Activated T-cell treated with anti-CD3 and anti-CD28 coated beads, Interleukin-2, amount 50 U/mL, for 4 hours (primary cell): ENCODE results near the gene ZMYND15. TPM values are rescaled to one million over a fixed set of nuclear protein-coding genes. Genes with fewer than 3 reads are reported as not detected.

ENCODE experiments used
- ATAC-seq, 2 donors: fragments of 200-7000 bp; cut with Tn5 transposase; one replicate each; pipeline ENCODE4 v1.10.0; 2021
- DNase-seq: peaks from one replicate; pipeline ENCODE4 v3.0.0-alpha.2; 2020
- H3K27me3 Mint-ChIP-seq: one replicate; pipeline ENCODE4 v1.8.0; 2021; ENCODE audit warnings: low read depth, mixed read lengths
- H3K36me3 Mint-ChIP-seq: one replicate; pipeline ENCODE4 v1.8.0; 2022; ENCODE audit warnings: mixed read lengths; ENCODE audit not compliant: insufficient read depth
- H3K4me1 Mint-ChIP-seq: one replicate; pipeline ENCODE4 v1.8.0; 2021; ENCODE audit warnings: low read depth, mixed read lengths
- H3K4me3 Mint-ChIP-seq: one replicate; pipeline ENCODE4 v1.8.0; 2021; ENCODE audit warnings: mild to moderate bottlenecking, moderate library complexity, mixed read lengths
- H3K9me3 Mint-ChIP-seq: one replicate; pipeline ENCODE4 v1.8.0; 2021; ENCODE audit warnings: mixed read lengths
- total RNA-seq, 3 donors: library from RNA; stranded (reverse); gene quantifications; one replicate each; pipeline ENCODE4 v1.2.1, GENCODE V29; 2021

The ZMYND15 gene
- total RNA-seq, 3 donors from 2014 or later: 0.13 TPM; not detected in 2

DNA sequence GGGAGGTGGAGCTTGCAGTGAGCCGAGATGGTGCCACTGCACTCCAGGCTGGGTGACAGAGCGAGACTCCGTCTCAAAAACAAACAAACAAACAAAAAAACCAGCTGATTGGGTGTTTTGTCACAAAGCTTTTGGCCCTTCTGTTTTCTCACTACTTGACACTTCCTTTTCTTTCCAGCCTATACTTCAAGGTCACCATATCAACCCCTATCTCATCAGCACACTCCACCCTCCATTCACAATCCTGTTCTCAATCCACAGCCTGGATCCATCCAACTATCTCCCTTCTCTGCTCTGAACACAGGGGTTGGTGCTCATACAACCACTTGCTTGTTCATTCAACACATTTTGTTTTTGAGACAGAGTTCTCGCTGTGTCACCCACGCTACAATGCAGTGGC is 15.0 kb upstream of the ZMYND15 start:
- H3K27me3 Mint-ChIP-seq: no peaks in the 10 kb centered on the region
- peaks cover 6% of the 10 kb centered on the region for H3K36me3 Mint-ChIP-seq
- H3K4me1 Mint-ChIP-seq: peaks cover 10% of the 10 kb centered on the region
- H3K4me3 Mint-ChIP-seq: no peak overlapping the region
- no peaks in the 10 kb centered on the region for H3K9me3 Mint-ChIP-seq
- no peak for DNase-seq
- no peak for ATAC-seq

DNA sequence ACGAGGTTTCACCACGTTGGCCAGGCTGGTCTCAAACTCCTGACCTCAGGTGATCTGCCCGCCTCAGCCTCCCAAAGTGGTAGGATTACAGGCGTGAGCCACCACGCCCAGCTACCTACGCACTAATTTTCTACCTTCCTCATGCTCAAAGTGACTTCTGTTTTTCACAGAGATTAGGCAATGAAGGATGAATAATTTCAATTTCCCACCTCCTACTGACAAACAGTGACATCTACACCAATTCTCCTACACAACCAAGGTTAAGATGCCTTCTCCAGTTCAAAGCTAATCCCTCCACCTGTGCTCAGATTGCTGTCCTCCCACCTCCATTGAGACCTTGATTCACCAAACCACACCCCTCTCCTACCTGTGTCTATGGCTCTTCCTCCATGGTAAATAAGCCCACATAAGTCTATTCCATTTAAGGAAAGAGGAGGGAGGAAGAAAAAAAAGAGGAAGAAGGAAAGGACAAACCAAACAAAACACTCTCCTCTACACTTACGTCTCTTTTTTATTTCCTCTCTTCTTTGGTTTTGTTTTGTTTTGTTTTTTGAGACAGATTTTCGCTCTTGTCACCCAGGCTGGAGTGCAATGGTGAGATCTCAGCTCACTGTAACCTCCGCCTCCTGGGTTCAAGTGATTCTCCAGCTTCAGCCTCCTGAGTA is 13.9 kb upstream of the ZMYND15 start:
- peaks cover 15% of the 10 kb centered on the region for H3K4me1 Mint-ChIP-seq
- no peaks in the 10 kb centered on the region for H3K9me3 Mint-ChIP-seq
- DNase-seq (no peak), ATAC-seq (no peak)
- no peaks in the 10 kb centered on the region for H3K27me3 Mint-ChIP-seq
- H3K36me3 Mint-ChIP-seq: peaks cover 2% of the 10 kb centered on the region
- no peak overlapping the region for H3K4me3 Mint-ChIP-seq

DNA sequence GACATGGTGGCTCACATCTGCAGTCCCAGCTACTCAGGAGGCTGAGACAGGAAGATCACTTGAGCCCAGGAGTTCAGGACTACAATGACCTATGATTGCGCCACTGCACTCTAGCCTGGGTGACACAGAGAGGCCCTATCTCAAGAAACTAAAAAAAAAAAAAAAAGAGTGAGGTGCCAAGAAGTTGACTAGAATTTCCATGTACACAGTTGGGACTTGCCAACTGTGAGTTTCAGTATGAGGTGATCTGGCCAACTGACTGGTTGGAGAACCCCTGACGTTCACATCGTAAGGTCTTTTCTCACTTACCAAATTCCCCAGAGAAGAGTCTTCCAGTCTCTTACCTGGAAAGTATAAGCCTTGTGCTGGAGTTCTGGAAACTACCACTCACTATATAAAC is 11.5 kb upstream of the ZMYND15 start:
- no peaks in the 10 kb centered on the region for H3K36me3 Mint-ChIP-seq
- H3K27me3 Mint-ChIP-seq: no peaks in the 10 kb centered on the region
- no peak overlapping the region for H3K4me3 Mint-ChIP-seq
- H3K4me1 Mint-ChIP-seq: peaks cover 25% of the 10 kb centered on the region
- H3K9me3 Mint-ChIP-seq: no peaks in the 10 kb centered on the region
- ATAC-seq (no peak), DNase-seq (no peak)

DNA sequence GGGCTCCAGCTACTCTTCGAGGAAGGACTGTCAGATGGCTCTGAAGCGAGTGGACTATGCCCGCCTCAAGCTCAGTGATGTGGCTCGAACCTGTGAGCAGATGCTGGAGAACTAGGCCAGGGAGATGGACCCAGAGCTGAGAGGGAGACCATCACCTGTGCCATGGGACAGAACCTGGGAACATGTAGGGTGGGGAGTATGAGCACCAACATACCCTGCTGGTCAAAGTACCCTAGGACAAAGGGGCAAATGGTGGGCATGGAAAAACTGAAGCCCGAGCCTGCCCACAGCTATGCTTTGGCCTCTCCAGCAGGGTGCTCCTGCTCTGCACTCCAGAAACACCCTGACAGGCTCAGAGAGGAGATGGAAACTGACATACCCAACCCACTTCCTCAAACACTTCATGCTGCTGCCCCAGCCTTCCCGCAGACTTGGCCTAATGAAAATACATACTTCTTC is 6.5 kb upstream of the ZMYND15 start:
- DNase-seq: no peak
- peaks cover under 1% of the 10 kb centered on the region for H3K27me3 Mint-ChIP-seq
- no peak overlapping the region for H3K4me3 Mint-ChIP-seq
- no peaks in the 10 kb centered on the region for H3K9me3 Mint-ChIP-seq
- no peak for ATAC-seq
- H3K36me3 Mint-ChIP-seq: peaks cover 1% of the 10 kb centered on the region
- peaks cover 27% of the 10 kb centered on the region for H3K4me1 Mint-ChIP-seq

DNA sequence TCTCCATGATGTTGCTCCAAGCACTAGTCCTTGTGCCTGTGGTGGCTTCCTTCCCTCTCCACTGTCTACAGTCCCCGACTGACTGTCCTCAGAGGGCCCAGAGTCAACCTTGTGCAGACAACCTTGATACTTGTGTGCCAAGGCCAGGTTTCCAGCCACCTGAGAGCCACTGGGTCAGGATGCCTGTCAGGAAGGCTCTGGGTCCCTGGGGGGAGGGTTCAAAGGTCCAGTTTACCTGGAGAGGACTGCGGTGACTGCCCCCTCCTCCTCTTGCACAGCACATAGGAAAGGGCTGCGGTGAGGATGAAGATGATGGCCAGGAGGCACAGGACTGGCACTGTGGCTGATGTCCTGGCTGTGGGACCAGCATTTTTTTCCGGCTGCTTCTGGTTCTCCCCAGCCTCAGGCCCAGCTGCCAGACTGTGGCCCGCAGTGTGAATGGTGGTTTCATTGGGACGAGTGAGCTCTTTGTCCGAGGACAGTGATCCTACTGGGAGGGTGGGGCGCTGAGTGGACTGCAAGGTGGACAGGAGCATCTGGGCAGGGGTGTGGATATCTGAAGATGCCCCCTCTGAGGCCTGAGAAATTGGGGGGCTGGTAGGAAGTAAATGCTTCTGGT is 4.7 kb upstream of the ZMYND15 start:
- ATAC-seq (no peak), DNase-seq (no peak)
- Mint-ChIP-seq H3K4me1 (peaks cover 37% of the 10 kb centered on the region), H3K9me3 (no peaks in the 10 kb centered on the region), H3K27me3 (peaks cover 7% of the 10 kb centered on the region), H3K36me3 (peaks cover 1% of the 10 kb centered on the region), H3K4me3 (no peak overlapping the region)

DNA sequence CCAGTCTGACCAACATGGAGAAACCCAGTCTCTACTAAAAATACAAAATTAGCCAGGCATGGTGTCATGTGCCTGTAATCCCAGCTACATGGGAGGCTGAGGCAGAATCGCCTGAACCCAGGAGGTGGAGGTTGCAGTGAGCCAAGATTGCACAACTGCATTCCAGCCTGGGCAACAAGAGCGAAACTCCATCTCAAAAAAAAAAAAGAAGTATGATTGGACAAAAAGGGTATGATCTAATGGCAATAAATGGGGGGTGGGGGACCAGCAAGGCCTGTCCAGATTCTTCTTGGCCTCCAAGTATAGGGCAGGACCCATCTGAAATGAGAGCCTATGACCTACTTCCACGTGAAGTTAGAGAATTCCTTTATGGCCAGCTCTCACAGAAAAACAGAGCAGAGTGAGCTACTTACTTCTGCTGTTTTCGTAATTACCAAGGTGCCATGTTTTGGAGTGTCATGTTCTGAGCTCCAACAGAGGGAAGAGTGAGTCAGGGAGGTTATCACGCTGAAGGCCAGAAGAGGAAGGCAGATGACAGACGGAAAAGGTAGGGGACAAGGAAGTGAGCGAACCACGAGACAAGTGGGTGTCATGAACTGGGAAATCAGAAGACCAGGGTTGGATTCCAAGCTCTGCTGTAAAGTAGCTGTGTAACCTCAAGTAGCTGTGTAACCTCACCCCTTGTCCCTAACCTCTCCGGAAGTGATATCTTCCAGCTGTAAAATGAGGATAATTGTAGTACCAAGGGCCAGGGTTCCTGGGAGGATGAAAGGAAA is 3.6 kb upstream of the ZMYND15 start:
- no peaks in the 10 kb centered on the region for H3K9me3 Mint-ChIP-seq
- H3K36me3 Mint-ChIP-seq: peaks cover 1% of the 10 kb centered on the region
- peaks cover 34% of the 10 kb centered on the region for H3K4me1 Mint-ChIP-seq
- peaks cover 14% of the 10 kb centered on the region for H3K27me3 Mint-ChIP-seq
- ATAC-seq (no peak), DNase-seq (no peak)
- no peak overlapping the region for H3K4me3 Mint-ChIP-seq

DNA sequence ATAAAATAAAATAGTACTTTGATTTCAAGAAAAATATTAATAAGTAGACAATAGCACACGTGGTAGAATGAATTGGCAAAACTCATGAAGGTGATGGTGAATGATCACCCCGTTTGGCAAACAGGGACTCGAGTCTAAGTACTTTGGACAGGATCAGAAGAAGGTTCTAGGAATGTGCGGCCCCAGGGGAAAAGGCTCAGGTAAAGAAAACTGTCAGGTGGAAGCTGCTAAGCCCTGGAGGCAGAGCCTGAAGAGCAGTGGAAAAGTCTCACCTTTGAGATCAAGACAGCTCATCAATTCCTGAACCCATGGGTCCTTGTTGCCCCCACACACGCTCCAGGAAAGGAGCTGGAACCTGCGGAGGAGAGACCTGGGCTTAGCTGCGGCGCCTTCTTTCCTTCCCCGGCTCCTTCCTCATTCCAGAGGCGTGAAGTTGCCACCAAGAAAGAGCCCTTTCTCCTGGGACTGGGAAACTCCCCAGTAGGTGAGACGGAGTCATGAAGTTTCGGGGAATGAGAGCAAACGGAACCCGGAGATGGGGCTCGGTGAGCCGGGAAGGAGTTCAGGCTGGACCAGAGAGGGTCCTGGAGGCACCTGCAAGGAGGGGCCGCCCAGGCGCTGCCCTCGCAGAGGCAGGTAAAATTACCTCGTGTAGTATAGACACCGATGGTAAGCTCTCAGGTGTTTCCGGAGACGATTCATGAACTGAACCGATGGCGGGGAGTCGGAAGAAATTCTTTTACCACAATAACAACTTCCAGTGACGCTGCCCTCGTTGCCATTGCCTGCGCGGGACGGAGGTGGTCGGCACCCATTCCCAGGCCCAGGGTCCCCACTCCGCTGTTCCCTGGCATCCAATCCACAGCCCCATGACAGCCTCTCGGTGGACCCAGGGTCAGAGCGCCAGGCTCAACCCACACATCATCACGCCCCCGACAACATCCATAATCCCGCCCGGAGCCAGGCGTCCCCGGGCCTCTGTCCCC is 1.2 kb upstream of the ZMYND15 start:
- peaks cover 22% of the 10 kb centered on the region for H3K4me1 Mint-ChIP-seq
- peaks cover 24% of the 10 kb centered on the region for H3K27me3 Mint-ChIP-seq
- no peak for DNase-seq
- peaks cover 1% of the 10 kb centered on the region for H3K36me3 Mint-ChIP-seq
- no peaks in the 10 kb centered on the region for H3K9me3 Mint-ChIP-seq
- peak overlapping the region; percentile 80 for H3K4me3 Mint-ChIP-seq
- peak in 1 of 2 donors; percentile 19 for ATAC-seq

DNA sequence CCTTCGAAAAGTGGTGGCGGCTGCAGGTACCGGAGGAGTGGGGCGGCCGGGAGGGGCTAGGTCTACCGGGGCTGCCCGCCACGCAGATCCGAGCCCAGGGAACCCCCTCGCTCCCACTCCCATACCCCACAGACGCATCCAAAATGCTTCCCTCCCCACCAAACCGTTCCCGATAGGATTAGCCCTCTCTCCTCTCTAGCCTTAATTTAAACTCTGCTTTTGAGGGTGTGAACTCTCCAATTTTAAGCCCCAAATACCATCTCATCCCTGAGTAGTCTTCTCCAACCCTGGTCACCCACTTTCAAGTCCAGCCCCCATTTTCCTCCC is 355 bp downstream of the ZMYND15 start:
- H3K27me3 Mint-ChIP-seq: peaks cover 24% of the 10 kb centered on the region
- no peaks in the 10 kb centered on the region for H3K9me3 Mint-ChIP-seq
- peaks cover 18% of the 10 kb centered on the region for H3K4me1 Mint-ChIP-seq
- H3K36me3 Mint-ChIP-seq: no peaks in the 10 kb centered on the region
- ATAC-seq (no peak), DNase-seq (no peak)
- peak overlapping the region; percentile 76 for H3K4me3 Mint-ChIP-seq

DNA sequence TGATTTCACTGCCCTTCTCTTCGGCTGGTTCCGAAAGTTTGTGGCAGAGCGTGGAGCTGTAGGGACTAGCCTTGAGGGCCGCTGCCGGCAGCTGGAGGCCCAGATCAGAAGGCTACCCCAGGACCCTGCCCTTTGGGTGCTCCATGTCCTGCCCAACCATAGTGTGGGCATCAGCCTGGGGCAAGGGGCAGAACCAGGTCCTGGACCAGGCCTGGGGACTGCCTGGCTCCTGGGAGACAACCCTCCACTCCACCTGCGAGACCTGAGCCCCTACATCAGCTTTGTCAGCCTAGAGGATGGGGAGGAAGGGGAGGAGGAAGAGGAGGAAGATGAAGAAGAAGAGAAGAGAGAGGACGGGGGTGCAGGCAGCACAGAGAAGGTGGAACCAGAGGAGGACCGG is 951 bp downstream of the ZMYND15 start:
- Mint-ChIP-seq H3K9me3 (no peaks in the 10 kb centered on the region), H3K27me3 (peaks cover 24% of the 10 kb centered on the region), H3K36me3 (no peaks in the 10 kb centered on the region), H3K4me3 (peak overlapping the region; percentile 76), H3K4me1 (peaks cover 18% of the 10 kb centered on the region)
- DNase-seq: no peak
- no peak for ATAC-seq

DNA sequence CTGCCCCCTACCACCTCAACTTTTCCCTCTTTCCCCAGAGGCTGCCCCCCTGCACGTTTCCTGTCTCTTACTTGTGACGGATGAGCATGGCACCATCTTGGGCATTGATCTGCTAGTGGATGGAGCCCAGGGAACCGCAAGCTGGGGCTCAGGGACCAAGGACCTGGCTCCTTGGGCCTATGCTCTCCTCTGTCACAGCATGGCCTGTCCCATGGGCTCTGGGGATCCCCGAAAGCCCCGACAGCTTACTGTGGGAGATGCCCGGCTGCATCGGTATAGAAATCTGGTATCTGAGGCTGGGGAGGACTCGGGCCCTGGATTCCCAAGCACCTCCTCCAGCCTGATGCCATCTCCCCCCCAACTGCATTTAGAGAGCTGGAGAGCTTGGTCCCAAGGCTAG is 1.9 kb downstream of the ZMYND15 start:
- Mint-ChIP-seq H3K36me3 (no peaks in the 10 kb centered on the region), H3K27me3 (peaks cover 24% of the 10 kb centered on the region), H3K9me3 (no peaks in the 10 kb centered on the region), H3K4me1 (peaks cover 15% of the 10 kb centered on the region), H3K4me3 (peak overlapping the region; percentile 20)
- ATAC-seq: no peak
- no peak for DNase-seq

DNA sequence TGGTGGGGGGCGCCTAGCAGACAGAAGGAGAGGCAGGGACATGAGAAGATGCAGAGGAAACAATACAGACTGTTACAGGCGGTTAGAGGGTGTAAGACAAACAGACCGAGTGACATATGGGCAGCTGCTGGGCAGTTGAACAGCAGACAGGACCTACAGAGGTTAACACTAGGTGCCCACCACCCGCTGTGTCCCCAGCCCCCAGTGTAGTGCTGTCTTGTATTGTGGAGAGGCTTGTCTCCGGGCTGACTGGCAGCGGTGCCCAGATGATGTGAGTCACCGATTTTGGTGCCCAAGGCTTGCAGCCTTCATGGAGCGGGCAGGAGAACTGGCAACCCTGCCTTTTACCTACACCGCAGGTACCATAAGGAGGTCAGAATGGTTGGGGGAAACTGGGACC is 2.5 kb downstream of the ZMYND15 start:
- ATAC-seq (no peak), DNase-seq (no peak)
- no peaks in the 10 kb centered on the region for H3K9me3 Mint-ChIP-seq
- peaks cover 24% of the 10 kb centered on the region for H3K27me3 Mint-ChIP-seq
- no peaks in the 10 kb centered on the region for H3K36me3 Mint-ChIP-seq
- no peak overlapping the region for H3K4me3 Mint-ChIP-seq
- H3K4me1 Mint-ChIP-seq: peaks cover 15% of the 10 kb centered on the region

DNA sequence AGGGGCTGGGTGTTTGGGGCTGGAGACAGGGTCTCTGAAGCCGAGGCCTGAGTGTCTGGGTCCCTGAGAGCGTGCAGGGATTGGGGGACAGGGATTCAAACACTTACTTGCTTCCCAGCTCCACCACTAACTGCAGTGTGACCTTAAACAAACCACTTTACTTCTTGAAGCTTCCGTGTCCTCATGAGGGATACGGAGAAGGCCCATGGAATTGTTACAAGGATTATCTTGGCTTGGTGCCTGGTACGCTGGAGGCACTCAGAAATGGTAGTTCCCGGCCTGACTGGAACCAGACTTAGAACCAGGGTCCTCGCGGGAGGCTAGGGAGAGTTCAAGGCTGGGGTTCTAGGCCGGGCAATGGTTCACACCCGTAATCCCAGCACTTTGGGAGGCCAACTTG is 3.0 kb downstream of the ZMYND15 start:
- Mint-ChIP-seq H3K9me3 (no peaks in the 10 kb centered on the region), H3K27me3 (peaks cover 24% of the 10 kb centered on the region), H3K36me3 (no peaks in the 10 kb centered on the region), H3K4me1 (peaks cover 16% of the 10 kb centered on the region), H3K4me3 (no peak overlapping the region)
- no peak for ATAC-seq
- DNase-seq: no peak

DNA sequence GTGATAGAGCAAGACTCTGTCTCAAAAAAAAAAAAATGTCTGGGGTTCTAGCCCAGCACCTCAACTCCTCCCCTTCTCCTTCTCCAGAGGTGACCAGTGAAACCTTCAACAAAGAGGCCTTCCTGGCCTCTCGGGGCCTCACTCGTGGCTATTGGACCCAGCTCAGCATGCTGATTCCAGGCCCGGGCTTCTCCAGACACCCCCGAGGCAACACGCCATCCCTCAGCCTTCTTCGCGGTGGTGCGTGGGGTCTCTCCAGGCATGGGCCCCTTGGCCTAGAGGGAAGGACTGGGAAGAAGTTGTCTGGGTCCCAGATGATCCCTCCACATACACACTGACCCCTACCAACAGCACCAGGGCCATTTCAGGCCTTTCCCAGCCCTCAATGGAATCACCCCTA is 3.6 kb downstream of the ZMYND15 start:
- H3K9me3 Mint-ChIP-seq: no peaks in the 10 kb centered on the region
- H3K27me3 Mint-ChIP-seq: peaks cover 22% of the 10 kb centered on the region
- no peaks in the 10 kb centered on the region for H3K36me3 Mint-ChIP-seq
- no peak for DNase-seq
- no peak for ATAC-seq
- no peak overlapping the region for H3K4me3 Mint-ChIP-seq
- peaks cover 20% of the 10 kb centered on the region for H3K4me1 Mint-ChIP-seq

DNA sequence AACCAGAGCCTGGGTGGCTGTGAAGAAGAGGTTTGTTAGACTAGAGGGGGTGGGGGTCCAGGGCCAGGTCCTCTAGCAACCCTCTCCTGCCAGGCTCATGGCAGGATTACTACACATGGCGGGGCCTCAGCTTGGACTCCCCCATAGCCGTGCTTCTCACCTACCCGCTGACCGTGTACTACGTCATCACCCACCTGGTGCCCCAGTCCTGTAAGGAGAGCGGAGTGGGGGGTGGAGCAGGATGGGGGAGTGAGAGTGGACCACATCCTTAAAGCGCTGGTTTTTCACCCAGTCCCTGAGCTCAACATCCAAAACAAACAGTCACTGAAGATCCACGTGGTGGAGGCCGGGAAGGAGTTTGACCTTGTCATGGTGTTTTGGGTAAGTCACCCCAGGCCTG is 4.3 kb downstream of the ZMYND15 start:
- Mint-ChIP-seq H3K36me3 (no peaks in the 10 kb centered on the region), H3K4me3 (no peak overlapping the region), H3K4me1 (peaks cover 18% of the 10 kb centered on the region), H3K9me3 (no peaks in the 10 kb centered on the region), H3K27me3 (peaks cover 23% of the 10 kb centered on the region)
- DNase-seq (no peak), ATAC-seq (no peak)
